HCT116 (cell line): ENCODE data around the gene NECAB2. TPM values are rescaled to one million over a fixed set of nuclear protein-coding genes. Genes with fewer than 3 reads are reported as not detected.

ENCODE experiments used
- ATAC-seq: fragments of 200-7000 bp; cut with Tn5 transposase; 2 replicates; pipeline ENCODE4 v1.9.1; 2020; ENCODE audit warnings: mild to moderate bottlenecking, moderate library complexity
- BruUV-seq: library from RNA; stranded (reverse); fragments of 400-500 nt; replicated peaks from 2 replicates; lab custom pipeline; 2021; lab: Mats Ljungman, UMichigan
- CTCF ChIA-PET: fragments of 300-600 bp; sonication (Branson Sonifier 250); formaldehyde crosslinking; loops from one replicate; lab custom pipeline; 2021; ENCODE audit warnings: antibody characterized with exemption; lab: Charles Lee
- POLR2A ChIA-PET: fragments of 300-600, 350-600 bp; sonication (Branson Sonifier 250); formaldehyde crosslinking; loops from one replicate; lab custom pipeline; 2021; ENCODE audit warnings: antibody characterized with exemption; lab: Charles Lee
- RAD21 ChIA-PET, 2 experiments: fragments of 300-600 bp; sonication (Branson Sonifier 250); formaldehyde crosslinking; loops; one replicate each; lab custom pipeline; 2023; ENCODE audit warnings: low total read pairs in 2 of 2; ENCODE audit not compliant: uncharacterized antibody in 2 of 2, unreplicated experiment in 2 of 2, low non-redundant PET in 1 of 2; lab: Charles Lee
- DNase-seq: peaks from one replicate; pipeline ENCODE4 v3.0.0-alpha.2; 2010; ENCODE audit warnings: low read depth, low spot score
- H2AFZ ChIP-seq: fragments of 200-600 bp; shearing (Covaris generic), sonication (generic); 2 replicates; pipeline ENCODE4 v1.6.1; 2017; ENCODE audit warnings: low read depth, mixed run types, mixed read lengths, antibody characterized with exemption, low read length; ENCODE audit not compliant: poor library complexity, severe bottlenecking
- H3K27ac ChIP-seq: 2 replicates; pipeline ENCODE4 v1.5.1; 2012; ENCODE audit warnings: low read depth, low read length
- H3K27me3 ChIP-seq: fragments of 200-600 bp; sonication (generic); 2 replicates; pipeline ENCODE4 v1.6.1; 2016; ENCODE audit warnings: mixed run types, low read length, mixed read lengths; ENCODE audit not compliant: insufficient read depth
- H3K36me3 ChIP-seq, 2 experiments: fragments of 200-500 bp in 1 of 2; fragments of 200-600 bp in 1 of 2; sonication (Bioruptor generic) in 1 of 2; sonication (generic) in 1 of 2; 2 replicates each; pipeline versions ENCODE4 v1.5.1 to v1.6.1; 2014 to 2016; ENCODE audit warnings: low read length in 2 of 2, inconsistent platforms in 1 of 2, mixed read lengths in 1 of 2, mixed run types in 1 of 2; ENCODE audit not compliant: insufficient read depth in 2 of 2, control insufficient read depth in 1 of 2
- H3K4me1 ChIP-seq, 2 experiments: fragments of 200-600 bp in 1 of 2; sonication (generic) in 1 of 2; 2 replicates each; pipeline versions ENCODE4 v1.5.1 to v1.6.1; 2012 to 2017; ENCODE audit warnings: low read length in 2 of 2, inconsistent platforms in 1 of 2, mild to moderate bottlenecking in 1 of 2, mixed read lengths in 1 of 2, mixed run types in 1 of 2, moderate library complexity in 1 of 2; ENCODE audit not compliant: insufficient read depth in 2 of 2, control insufficient read depth in 1 of 2
- H3K4me2 ChIP-seq: fragments of 200-600 bp; sonication (generic); 2 replicates; pipeline ENCODE4 v1.6.1; 2017; ENCODE audit warnings: mixed run types, low read length, mixed read lengths
- H3K4me3 ChIP-seq, 2 experiments: fragments of 200-600 bp in 1 of 2; sonication (generic) in 1 of 2; replicated peaks in 1 of 2; 2 replicates each; pipeline ENCODE4 v1.5.1; 2011 to 2016; ENCODE audit warnings: low read length in 2 of 2, control low read depth in 1 of 2, low read depth in 1 of 2, mild to moderate bottlenecking in 1 of 2, mixed read lengths in 1 of 2, mixed run types in 1 of 2
- H3K79me2 ChIP-seq: fragments of 200-600 bp; sonication (generic); 2 replicates; pipeline ENCODE4 v1.6.1; 2017; ENCODE audit warnings: mild to moderate bottlenecking, mixed run types, low read length, moderate library complexity, mixed read lengths; ENCODE audit not compliant: insufficient read depth
- H3K9ac ChIP-seq: fragments of 200-600 bp; sonication (generic); 2 replicates; pipeline ENCODE4 v1.6.1; 2016; ENCODE audit warnings: low read length, mixed read lengths
- H3K9me2 ChIP-seq: fragments of 200-600 bp; sonication (generic), shearing (Covaris generic); 2 replicates; pipeline ENCODE4 v1.6.1; 2017; ENCODE audit warnings: mixed run types, mild to moderate bottlenecking, moderate library complexity; ENCODE audit not compliant: insufficient read depth
- H3K9me3 ChIP-seq, 2 experiments: fragments of 200-500 bp in 1 of 2; fragments of 200-600 bp in 1 of 2; sonication (Bioruptor generic) in 1 of 2; sonication (generic) in 1 of 2; 2 replicates each; pipeline ENCODE4 v1.6.1; 2014 to 2017; ENCODE audit warnings: low read length in 2 of 2, mixed read lengths in 2 of 2, inconsistent platforms in 1 of 2, low read depth in 1 of 2, mild to moderate bottlenecking in 1 of 2, mixed run types in 1 of 2, moderate library complexity in 1 of 2; ENCODE audit not compliant: control insufficient read depth in 1 of 2, insufficient read depth in 1 of 2
- H4K20me1 ChIP-seq: fragments of 200-600 bp; sonication (generic), shearing (Covaris generic); 2 replicates; pipeline ENCODE4 v1.6.1; 2017; ENCODE audit warnings: mixed run types, mild to moderate bottlenecking, moderate library complexity; ENCODE audit not compliant: insufficient read depth
- ATF3 ChIP-seq: IDR thresholded peaks from 2 replicates; pipeline ENCODE4 v1.6.1; 2012
- CBX3 ChIP-seq: IDR thresholded peaks from 2 replicates; pipeline ENCODE4 v1.6.1; 2012; ENCODE audit warnings: low read depth
- CEBPB ChIP-seq: IDR thresholded peaks from 2 replicates; pipeline ENCODE4 v1.6.1; 2012; ENCODE audit warnings: low read depth
- EGR1 ChIP-seq: IDR thresholded peaks from 2 replicates; pipeline ENCODE4 v1.6.1; 2012; ENCODE audit warnings: low read depth
- ELF1 ChIP-seq: IDR thresholded peaks from 2 replicates; pipeline ENCODE4 v1.6.1; 2012; ENCODE audit warnings: low read depth, borderline replicate concordance
- FOSL1 ChIP-seq: IDR thresholded peaks from 2 replicates; pipeline ENCODE4 v1.6.1; 2012; ENCODE audit warnings: low read depth
- JUND ChIP-seq: IDR thresholded peaks from 2 replicates; pipeline ENCODE4 v1.6.1; 2012
- POLR2A ChIP-seq: IDR thresholded peaks from 2 replicates; pipeline ENCODE4 v1.7.0; 2011; ENCODE audit warnings: borderline replicate concordance; ENCODE audit not compliant: insufficient read depth, insufficient read length; ENCODE audit errors: extremely low read depth
- POLR2AphosphoS5 ChIP-seq: IDR thresholded peaks from 2 replicates; pipeline ENCODE4 v1.6.1; 2011; ENCODE audit warnings: mild to moderate bottlenecking, low read depth, low read length, moderate library complexity
- RAD21 ChIP-seq: IDR thresholded peaks from 2 replicates; pipeline ENCODE4 v1.6.1; 2012; ENCODE audit warnings: low read depth, mild to moderate bottlenecking
- SIN3A ChIP-seq: IDR thresholded peaks from 2 replicates; pipeline ENCODE4 v1.6.1; 2012; ENCODE audit warnings: low read depth
- SP1 ChIP-seq: IDR thresholded peaks from 2 replicates; pipeline ENCODE4 v1.6.1; 2012; ENCODE audit warnings: low read depth
- TCF7L2 ChIP-seq: IDR thresholded peaks from 2 replicates; pipeline ENCODE4 v1.7.0; 2011; ENCODE audit warnings: borderline replicate concordance, inconsistent platforms; ENCODE audit not compliant: insufficient read depth, insufficient read length; ENCODE audit errors: extremely low read depth
- YY1 ChIP-seq: IDR thresholded peaks from 2 replicates; pipeline ENCODE4 v1.6.1; 2011; ENCODE audit warnings: low read length, low read depth, moderate library complexity, mild to moderate bottlenecking; ENCODE audit not compliant: insufficient replicate concordance; ENCODE audit errors: extremely low read depth
- ZBTB33 ChIP-seq: IDR thresholded peaks from 2 replicates; pipeline ENCODE4 v1.6.1; 2011; ENCODE audit warnings: mild to moderate bottlenecking, low read length, moderate library complexity; ENCODE audit not compliant: insufficient replicate concordance; ENCODE audit errors: extremely low read depth
- ZNF274 ChIP-seq: fragments of 200-500 bp; sonication (Bioruptor generic); IDR thresholded peaks from 2 replicates; pipeline ENCODE4 v1.6.1; 2014; ENCODE audit warnings: mild to moderate bottlenecking, low read depth, low read length, inconsistent platforms
- intact Hi-C: fragments of 100-400 bp; cut with micrococcal nuclease; formaldehyde crosslinking; loops from 2 replicates; pipeline ENCODE4 v1.10.0; 2022
- total RNA-seq: library from RNA; stranded (reverse); gene quantifications from one replicate; pipeline ENCODE4 v1.2.1, GENCODE V29; 2021; ENCODE audit not compliant: unreplicated experiment

The NECAB2 gene
- total RNA-seq, 1 experiment from 2014 or later = 0.61 TPM

- no peaks in the 10 kb centered on the region for H3K36me3 ChIP-seq
- no peak overlapping the region for H2AFZ ChIP-seq
- BruUV-seq = no TSS peak
- H3K27ac ChIP-seq = peak overlapping the region; percentile 45
- POLR2A ChIA-PET = interaction anchor here (0.6 to 1.7 kb wide), 9 partner anchors 8 to 179 kb away, joined by 3 to 10 read pairs (median 5); partner anchors contain the start of gene OSGIN1
- RAD21 ChIA-PET = interaction anchor here (0.5 to 0.7 kb wide), 2 partner anchors 58 to 604 kb away, joined by 3 to 4 read pairs; no protein-coding TSS in a partner anchor
- intact Hi-C loops = no loop called here
- CTCF ChIA-PET = interaction anchor here (0.8 to 1.7 kb wide), 18 partner anchors 8 to 711 kb away, joined by 3 to 15 read pairs (median 3); partner anchors contain the start of genes MBTPS1, OSGIN1, SLC38A8 and TAF1C
- peaks cover 11 to 21% of the 10 kb centered on the region in 2 experiments for H3K4me1 ChIP-seq
- H3K4me2 ChIP-seq = peak overlapping the region; percentile 44
- no peaks in the 10 kb centered on the region for H4K20me1 ChIP-seq
- ATAC-seq (no peak), DNase-seq (no peak)
- H3K9ac ChIP-seq = no peak overlapping the region
- no peaks in the 10 kb centered on the region for H3K9me2 ChIP-seq
- H3K27me3 ChIP-seq = no peaks in the 10 kb centered on the region
- H3K9me3 ChIP-seq = peaks cover 2 to 8% of the 10 kb centered on the region in 2 experiments; a peak in 2 of 4 replicates
- TF ChIP-seq POLR2AphosphoS5 (peak; percentile 76), SP1 (no peak), RAD21 (no peak)
- H3K4me3 ChIP-seq = no peak overlapping the region
- H3K79me2 ChIP-seq = no peaks in the 10 kb centered on the region
Measured at GRCh38 chr16:84014570-84015327, 46.7 kb downstream of the NECAB2 start.

GRCh38 chr16:84015399-84015798, 47.4 kb downstream of the NECAB2 start:
- DNase-seq (no peak), ATAC-seq (no peak)
- no TSS peak for BruUV-seq
- CTCF ChIA-PET = interaction anchor here (0.6 to 0.8 kb wide), 2 partner anchors 59 to 141 kb away, joined by 3 to 4 read pairs; no protein-coding TSS in a partner anchor
- Histone ChIP-seq H3K4me3 (no peak overlapping the region), H3K4me2 (no peak overlapping the region), H3K9me2 (no peaks in the 10 kb centered on the region), H3K79me2 (no peaks in the 10 kb centered on the region), H3K27me3 (no peaks in the 10 kb centered on the region), H3K4me1 (peaks cover 11 to 21% of the 10 kb centered on the region in 2 experiments), H4K20me1 (no peaks in the 10 kb centered on the region), H2AFZ (no peak overlapping the region), H3K9ac (no peak overlapping the region), H3K9me3 (peaks cover 4 to 11% of the 10 kb centered on the region in 2 experiments; a peak in 2 of 4 replicates), H3K36me3 (no peaks in the 10 kb centered on the region), H3K27ac (no peak overlapping the region)
- RAD21 ChIA-PET = no interaction called here
- POLR2A ChIA-PET = no interaction called here
- intact Hi-C loops = no loop called here
- TF ChIP-seq SP1 = no peak
- no peak for TF ChIP-seq FOSL1
- TF ChIP-seq JUND = no peak
- TF ChIP-seq EGR1 = no peak
- TF ChIP-seq CEBPB = no peak
- no peak for TF ChIP-seq POLR2AphosphoS5
- no peak for TF ChIP-seq POLR2A
- no peak for TF ChIP-seq ZBTB33
- no peak for TF ChIP-seq CBX3
- TF ChIP-seq ZNF274 = no peak
- no peak for TF ChIP-seq ELF1
- TF ChIP-seq TCF7L2 = no peak
- TF ChIP-seq YY1 = no peak
- no peak for TF ChIP-seq RAD21
- no peak for TF ChIP-seq SIN3A
- no peak for TF ChIP-seq ATF3
